Stimulated activated CD8-positive, alpha-beta memory T cell treated with anti-CD3 and anti-CD28 coated beads, Interleukin-4, amount 100 ng/mL, for 1 hour (primary cell): ENCODE measurements around the gene MCMBP.
"Not testable (repeated sequence)": the region's sequence is repeated elsewhere in the genome, so short reads cannot be mapped to it uniquely, and the experiment has no call there.

Experiments used
- DNase-seq, 2 donors: peaks; one replicate each; pipeline ENCODE4 v3.0.0-alpha.2; 2020; ENCODE audit warnings: low read depth in 2 of 2, low spot score in 1 of 2

Gene MCMBP

GRCh38 chr10:119883901-119884611, 11.4 kb upstream of the MCMBP start:
- not testable (repeated sequence) for DNase-seq

- no peak for DNase-seq
Measured at GRCh38 chr10:119878524-119878923, 5.9 kb upstream of the MCMBP start.

- DNase-seq: peak; percentile 54 to 72
Measured at GRCh38 chr10:119872860-119873681, 428 bp upstream of the MCMBP start.

GRCh38 chr10:119871881-119872609, 598 bp downstream of the MCMBP start:
- DNase-seq: peak; percentile 25 to 27

GRCh38 chr10:119869398-119869797, 3.2 kb downstream of the MCMBP start:
- DNase-seq: not testable (repeated sequence)

- DNase-seq: no peak
Measured at GRCh38 chr10:119867317-119867716, 5.3 kb downstream of the MCMBP start.

- DNase-seq: no peak
Measured at GRCh38 chr10:119865699-119866240, 6.9 kb downstream of the MCMBP start.

- no peak for DNase-seq
Measured at GRCh38 chr10:119863951-119864565, 8.6 kb downstream of the MCMBP start.

- no peak for DNase-seq
Measured at GRCh38 chr10:119862524-119862923, 10.1 kb downstream of the MCMBP start.

- no peak for DNase-seq
Measured at GRCh38 chr10:119860866-119861607, 11.6 kb downstream of the MCMBP start.

- DNase-seq: no peak
Measured at GRCh38 chr10:119859420-119860258, 13.0 kb downstream of the MCMBP start.

- no peak for DNase-seq
Measured at GRCh38 chr10:119858063-119858462, 14.6 kb downstream of the MCMBP start.

GRCh38 chr10:119853574-119853973, 19.1 kb downstream of the MCMBP start:
- DNase-seq: no peak

- no peak for DNase-seq
Measured at GRCh38 chr10:119852822-119853221, 19.8 kb downstream of the MCMBP start.

GRCh38 chr10:119852277-119852676, 20.4 kb downstream of the MCMBP start:
- no peak for DNase-seq

- DNase-seq: no peak
Measured at GRCh38 chr10:119849944-119850343, 22.7 kb downstream of the MCMBP start.

GRCh38 chr10:119849031-119849789, 23.4 kb downstream of the MCMBP start:
- DNase-seq: no peak

- DNase-seq: no peak
Measured at GRCh38 chr10:119845656-119846055, 27.0 kb downstream of the MCMBP start.

GRCh38 chr10:119834188-119834587, 38.5 kb downstream of the MCMBP start:
- no peak for DNase-seq
